Neuron (in vitro differentiated cells): ENCODE data around the gene UBTD2.
A peak's percentile ranks its signal among the peaks of the same experiment; 100 is the strongest.
"Not testable (repeated sequence)": the region's sequence is repeated elsewhere in the genome, so short reads cannot be mapped to it uniquely, and the experiment has no call there.

Experiments used
- H2AFZ ChIP-seq: one replicate; pipeline ENCODE4 v1.6.1; 2013; ENCODE audit warnings: low read depth, mild to moderate bottlenecking, inconsistent platforms, low read length, moderate library complexity
- H3K27me3 ChIP-seq: one replicate; pipeline ENCODE4 v1.6.1; 2013; ENCODE audit warnings: low read length; ENCODE audit not compliant: insufficient read depth
- H3K36me3 ChIP-seq: one replicate; pipeline ENCODE4 v1.6.1; 2013; ENCODE audit warnings: low read length; ENCODE audit not compliant: insufficient read depth
- H3K4me1 ChIP-seq: one replicate; pipeline ENCODE4 v1.6.1; 2013; ENCODE audit warnings: low read length; ENCODE audit not compliant: insufficient read depth
- H3K4me3 ChIP-seq: 2 replicates; pipeline ENCODE4 v1.5.1; 2013; ENCODE audit warnings: mild to moderate bottlenecking, low read length, moderate library complexity
- H3K9me3 ChIP-seq: one replicate; pipeline ENCODE4 v1.6.1; 2013; ENCODE audit warnings: low read length

UBTD2 gene

GRCh38 chr5:172303572-172304335 is 20.2 kb upstream of the UBTD2 start:
- no peaks in the 10 kb centered on the region for H3K36me3 ChIP-seq
- H2AFZ ChIP-seq = peak overlapping the region; percentile 96
- H3K4me3 ChIP-seq = peak overlapping the region; percentile 50
- H3K4me1 ChIP-seq = peaks cover 8% of the 10 kb centered on the region
- no peaks in the 10 kb centered on the region for H3K27me3 ChIP-seq
- no peaks in the 10 kb centered on the region for H3K9me3 ChIP-seq

DNA sequence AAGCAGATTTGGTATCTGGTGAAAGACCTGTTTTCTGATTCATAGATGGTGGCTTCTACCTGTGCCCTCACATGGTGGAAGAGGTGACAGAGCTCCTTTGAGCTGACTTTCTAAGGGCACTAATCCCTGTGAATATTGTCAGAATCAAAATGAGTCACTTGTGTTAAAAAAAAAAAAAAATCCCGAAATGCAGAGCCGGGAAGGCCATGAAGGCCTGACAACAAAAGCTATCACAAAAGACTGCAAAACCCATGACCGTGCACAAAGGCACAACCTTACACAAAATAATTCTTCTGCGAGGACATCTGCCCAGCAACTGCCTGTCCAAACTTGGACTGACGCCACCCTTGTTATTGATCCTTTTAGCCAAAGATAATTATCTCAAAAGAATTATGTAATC is 19.6 kb upstream of the UBTD2 start:
- Histone ChIP-seq H3K4me3 (peak overlapping the region; percentile 50), H2AFZ (peak overlapping the region; percentile 96), H3K9me3 (no peaks in the 10 kb centered on the region)

GRCh38 chr5:172302047-172302710 is 18.6 kb upstream of the UBTD2 start:
- Histone ChIP-seq H3K4me3 (no peak overlapping the region), H3K9me3 (no peaks in the 10 kb centered on the region), H3K4me1 (peaks cover 8% of the 10 kb centered on the region), H3K27me3 (no peaks in the 10 kb centered on the region), H3K36me3 (no peaks in the 10 kb centered on the region), H2AFZ (no peak overlapping the region)

More for the DNA sequence above, 19.6 kb upstream of the UBTD2 start:
- Histone ChIP-seq H3K27me3 (no peaks in the 10 kb centered on the region), H3K36me3 (no peaks in the 10 kb centered on the region), H3K4me1 (peaks cover 8% of the 10 kb centered on the region)

GRCh38 chr5:172299916-172300439 is 16.4 kb upstream of the UBTD2 start:
- H2AFZ ChIP-seq = no peak overlapping the region
- H3K27me3 ChIP-seq = no peaks in the 10 kb centered on the region
- peaks cover 8% of the 10 kb centered on the region for H3K4me1 ChIP-seq
- no peaks in the 10 kb centered on the region for H3K36me3 ChIP-seq
- H3K4me3 ChIP-seq = no peak overlapping the region
- H3K9me3 ChIP-seq = no peaks in the 10 kb centered on the region

- no peaks in the 10 kb centered on the region for H3K27me3 ChIP-seq
- no peak overlapping the region for H3K4me3 ChIP-seq
- H2AFZ ChIP-seq = no peak overlapping the region
- H3K36me3 ChIP-seq = no peaks in the 10 kb centered on the region
- H3K9me3 ChIP-seq = no peaks in the 10 kb centered on the region
- no peaks in the 10 kb centered on the region for H3K4me1 ChIP-seq
These were observed 11.3 kb upstream of the UBTD2 start for GRCh38 chr5:172294831-172295230.

DNA sequence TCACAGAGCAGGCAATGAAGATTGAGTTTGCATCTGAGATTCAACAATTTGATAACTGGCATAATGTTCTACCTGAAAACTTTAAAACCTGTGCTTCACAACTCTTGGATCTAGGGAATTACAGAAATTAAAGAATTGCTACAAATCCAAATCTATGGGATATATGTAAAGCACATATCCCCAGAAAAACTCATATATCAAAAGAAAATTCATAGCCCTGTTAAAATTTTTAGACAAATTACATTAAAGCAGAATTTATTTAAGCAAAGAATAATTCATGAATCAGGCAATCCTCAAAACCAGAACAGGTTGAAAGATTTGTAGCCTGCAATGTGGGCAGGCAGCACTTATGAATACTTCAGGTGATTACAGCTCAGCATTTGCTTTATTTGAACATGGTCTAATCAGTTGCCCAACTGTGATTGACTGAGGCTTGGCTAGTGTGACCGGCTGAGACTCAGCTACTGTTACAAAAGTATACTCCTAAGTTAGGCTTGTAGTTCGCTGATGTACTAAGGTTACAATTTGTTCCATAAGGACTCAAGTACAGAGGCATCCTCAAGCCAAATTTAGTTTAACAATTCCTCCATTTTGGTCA is 10.3 kb upstream of the UBTD2 start:
- H3K4me1 ChIP-seq = no peaks in the 10 kb centered on the region
- no peaks in the 10 kb centered on the region for H3K27me3 ChIP-seq
- H3K9me3 ChIP-seq = no peaks in the 10 kb centered on the region
- H2AFZ ChIP-seq = no peak overlapping the region
- H3K4me3 ChIP-seq = no peak overlapping the region
- H3K36me3 ChIP-seq = no peaks in the 10 kb centered on the region

DNA sequence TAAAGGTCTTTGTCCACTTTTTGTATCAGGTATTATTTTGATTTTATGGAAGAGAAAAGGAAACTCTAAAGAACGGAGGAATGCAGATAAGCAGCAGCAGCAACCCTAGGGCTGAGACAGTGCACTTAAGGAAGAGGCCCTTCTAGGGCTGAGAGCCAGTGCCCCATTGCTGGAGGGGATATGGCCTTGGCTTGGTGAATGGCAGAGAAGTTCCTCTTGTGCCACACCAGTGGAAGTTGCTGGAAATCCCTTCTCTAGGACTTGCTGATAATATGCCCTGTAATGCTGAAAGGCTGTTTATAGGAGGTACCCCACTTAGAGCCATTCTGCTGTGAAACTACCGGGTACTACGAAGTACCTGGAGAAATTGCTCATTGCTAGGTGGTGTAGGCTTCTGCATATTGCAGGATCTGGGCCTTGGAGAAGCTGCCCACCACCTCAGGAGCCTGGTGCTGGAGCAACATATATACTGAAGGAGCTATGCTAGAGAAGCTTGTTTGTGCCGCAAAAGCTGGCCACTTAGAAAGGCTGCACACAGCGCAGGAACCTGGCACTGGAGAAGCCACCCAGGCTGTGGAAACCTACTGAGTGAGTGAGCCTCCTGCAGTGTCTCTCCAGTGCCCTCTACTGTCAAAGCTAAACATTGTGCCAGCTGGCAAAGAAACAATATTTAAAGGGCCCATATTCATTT is 9.6 kb upstream of the UBTD2 start:
- H2AFZ ChIP-seq = no peak overlapping the region
- H3K27me3 ChIP-seq = no peaks in the 10 kb centered on the region
- H3K9me3 ChIP-seq = no peaks in the 10 kb centered on the region
- no peaks in the 10 kb centered on the region for H3K4me1 ChIP-seq
- H3K4me3 ChIP-seq = no peak overlapping the region
- H3K36me3 ChIP-seq = no peaks in the 10 kb centered on the region

GRCh38 chr5:172291837-172292236 is 8.3 kb upstream of the UBTD2 start:
- not testable (repeated sequence) for H3K27me3 ChIP-seq, H3K36me3 ChIP-seq, H3K4me3 ChIP-seq, H3K4me1 ChIP-seq, H2AFZ ChIP-seq, H3K9me3 ChIP-seq

DNA sequence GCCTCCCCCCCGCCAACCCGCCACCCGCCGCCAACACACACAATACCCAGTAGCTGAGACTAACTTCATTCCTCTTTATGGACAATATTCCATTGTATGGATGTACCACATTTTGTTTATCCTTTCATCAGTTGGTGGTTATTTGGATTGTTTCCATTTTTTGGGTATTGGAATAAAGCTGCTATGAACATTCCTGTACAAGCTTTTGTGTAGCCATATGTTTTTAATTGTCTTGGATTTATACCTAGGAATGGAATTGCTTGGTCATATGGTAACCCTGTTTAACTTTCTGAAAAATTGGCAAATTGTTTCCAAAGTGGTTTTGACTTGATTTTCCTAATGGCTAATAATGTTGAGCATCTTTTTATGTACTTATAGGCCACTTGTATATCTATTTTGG is 4.9 kb upstream of the UBTD2 start:
- no peak overlapping the region for H3K4me3 ChIP-seq
- H3K9me3 ChIP-seq = no peaks in the 10 kb centered on the region

GRCh38 chr5:172287140-172287539 is 3.6 kb upstream of the UBTD2 start:
- H3K4me1 ChIP-seq, H3K36me3 ChIP-seq, H3K9me3 ChIP-seq, H2AFZ ChIP-seq, H3K27me3 ChIP-seq, H3K4me3 ChIP-seq: not testable (repeated sequence)

More for the DNA sequence above, 4.9 kb upstream of the UBTD2 start:
- peaks cover 8% of the 10 kb centered on the region for H3K4me1 ChIP-seq
- H3K36me3 ChIP-seq = no peaks in the 10 kb centered on the region
- H3K27me3 ChIP-seq = no peaks in the 10 kb centered on the region
- H2AFZ ChIP-seq = no peak overlapping the region

DNA sequence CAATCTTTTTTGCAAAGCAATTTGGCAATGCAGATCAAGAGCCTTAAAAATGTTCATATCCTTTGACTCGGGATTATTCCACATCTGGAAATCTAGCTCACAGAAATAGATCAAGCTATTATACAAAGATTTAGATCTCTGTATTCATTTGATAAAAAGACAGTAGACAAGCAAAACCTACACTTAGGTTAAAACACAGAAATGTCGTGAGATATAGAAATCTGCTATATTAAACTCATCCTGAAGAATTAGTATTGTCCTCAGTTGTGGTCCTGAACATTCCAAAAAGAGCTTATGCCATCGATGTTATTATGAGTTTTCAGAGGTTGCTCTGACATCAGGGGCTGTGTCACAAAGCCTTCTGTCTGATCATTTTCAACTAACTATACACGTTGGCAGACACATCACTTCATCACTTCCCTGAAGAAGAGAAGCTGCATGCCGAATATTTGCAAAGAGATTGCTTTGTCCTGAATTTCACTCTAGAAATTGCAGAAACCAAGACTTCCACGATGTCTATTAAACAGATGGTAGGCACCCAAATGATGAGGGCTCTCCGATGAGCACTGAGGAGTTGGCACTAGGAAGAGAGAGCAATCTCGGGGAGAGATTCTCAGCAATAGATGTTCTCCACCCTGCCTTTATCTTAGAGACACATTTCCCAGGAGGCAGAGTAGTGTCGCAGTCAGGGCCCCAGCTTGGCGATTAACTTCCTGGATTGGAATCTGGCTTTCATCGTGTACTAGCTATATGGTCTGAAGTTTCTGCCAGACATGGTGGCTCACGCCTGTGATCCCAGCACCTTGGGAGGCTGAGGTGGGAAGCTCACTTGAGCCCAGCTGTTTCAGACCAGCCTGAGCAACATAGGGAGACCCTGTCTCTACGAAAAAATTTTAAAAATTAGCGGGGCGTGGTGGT is 1.9 kb upstream of the UBTD2 start:
- Histone ChIP-seq H3K27me3 (no peaks in the 10 kb centered on the region), H3K36me3 (no peaks in the 10 kb centered on the region), H3K4me3 (no peak overlapping the region), H3K4me1 (peaks cover 25% of the 10 kb centered on the region), H3K9me3 (no peaks in the 10 kb centered on the region), H2AFZ (peak overlapping the region; percentile 93)

DNA sequence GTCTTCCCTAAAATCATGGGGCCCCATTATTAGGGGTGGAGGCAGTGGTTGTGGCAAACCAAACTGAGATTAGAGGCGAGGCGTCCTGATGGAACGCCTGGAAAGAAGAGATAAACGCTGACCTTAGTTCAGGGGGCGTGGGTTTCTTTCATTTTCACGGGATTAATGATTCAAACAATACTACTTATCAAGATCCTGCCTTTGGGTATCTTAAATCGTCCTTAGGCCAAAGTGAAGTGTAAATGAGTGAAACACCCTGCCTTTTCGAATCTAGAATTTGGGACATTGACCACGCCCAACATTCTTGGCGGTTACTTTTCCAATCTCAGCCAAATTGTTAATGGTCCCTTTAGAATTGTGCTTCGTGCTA is 1.0 kb upstream of the UBTD2 start:
- H3K4me3 ChIP-seq = peak overlapping the region; percentile 80
- no peaks in the 10 kb centered on the region for H3K27me3 ChIP-seq
- H2AFZ ChIP-seq = peak overlapping the region; percentile 93
- no peaks in the 10 kb centered on the region for H3K9me3 ChIP-seq
- H3K36me3 ChIP-seq = no peaks in the 10 kb centered on the region
- H3K4me1 ChIP-seq = peaks cover 25% of the 10 kb centered on the region
